Stimulated activated CD4-positive, alpha-beta T cell treated with anti-CD3 and anti-CD28 coated beads, Interleukin-1b, Interleukin-23, amount 100 ng/mL, for 1 hour (primary cell): ENCODE measurements around the gene MXD4.

ENCODE experiments used
- DNase-seq, 2 donors: peaks; one replicate each; pipeline ENCODE4 v3.0.0-alpha.2; 2020; ENCODE audit warnings: low read depth in 2 of 2

Gene MXD4

DNA sequence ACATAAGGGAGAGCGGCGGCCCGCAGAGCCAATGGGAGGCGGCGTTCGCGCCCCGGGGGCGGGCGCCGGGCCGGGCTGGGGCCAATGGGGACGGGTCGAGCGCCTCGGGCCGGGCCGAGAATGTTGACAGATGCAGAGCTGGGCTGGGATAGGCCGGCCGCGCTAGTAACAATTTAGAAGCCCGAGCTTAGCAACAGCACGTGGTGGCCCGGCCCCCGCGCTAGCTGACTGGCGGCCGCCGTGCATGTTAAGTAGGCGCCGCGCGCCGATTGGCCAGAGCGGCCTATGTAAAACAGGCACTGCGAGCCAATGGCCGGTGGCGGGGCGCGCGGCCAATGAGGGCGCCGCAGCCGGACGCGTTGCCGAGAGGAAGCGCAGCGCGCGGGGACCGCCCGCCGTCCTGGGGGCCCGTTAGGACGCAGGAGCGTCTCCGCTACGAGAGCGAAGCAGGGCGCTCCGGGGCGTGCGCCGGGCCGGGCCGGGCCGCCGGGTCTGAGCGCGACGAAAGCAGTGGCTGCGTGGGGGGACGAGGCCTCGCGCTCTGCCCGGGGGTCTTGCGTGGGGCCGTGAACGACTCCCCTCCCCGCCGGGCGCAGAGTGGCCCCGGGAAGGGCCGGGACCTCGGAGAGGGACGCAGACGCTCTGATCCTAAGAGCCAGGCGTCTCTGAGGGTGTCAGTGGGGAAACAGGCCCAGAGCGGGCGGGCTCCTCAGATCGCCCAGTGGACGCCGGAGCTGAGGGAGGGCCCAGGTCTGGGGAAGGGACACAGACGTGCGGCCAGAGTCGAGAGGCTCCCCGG is 435 bp upstream of the MXD4 start:
- peak; percentile 88 to 96 for DNase-seq

DNA sequence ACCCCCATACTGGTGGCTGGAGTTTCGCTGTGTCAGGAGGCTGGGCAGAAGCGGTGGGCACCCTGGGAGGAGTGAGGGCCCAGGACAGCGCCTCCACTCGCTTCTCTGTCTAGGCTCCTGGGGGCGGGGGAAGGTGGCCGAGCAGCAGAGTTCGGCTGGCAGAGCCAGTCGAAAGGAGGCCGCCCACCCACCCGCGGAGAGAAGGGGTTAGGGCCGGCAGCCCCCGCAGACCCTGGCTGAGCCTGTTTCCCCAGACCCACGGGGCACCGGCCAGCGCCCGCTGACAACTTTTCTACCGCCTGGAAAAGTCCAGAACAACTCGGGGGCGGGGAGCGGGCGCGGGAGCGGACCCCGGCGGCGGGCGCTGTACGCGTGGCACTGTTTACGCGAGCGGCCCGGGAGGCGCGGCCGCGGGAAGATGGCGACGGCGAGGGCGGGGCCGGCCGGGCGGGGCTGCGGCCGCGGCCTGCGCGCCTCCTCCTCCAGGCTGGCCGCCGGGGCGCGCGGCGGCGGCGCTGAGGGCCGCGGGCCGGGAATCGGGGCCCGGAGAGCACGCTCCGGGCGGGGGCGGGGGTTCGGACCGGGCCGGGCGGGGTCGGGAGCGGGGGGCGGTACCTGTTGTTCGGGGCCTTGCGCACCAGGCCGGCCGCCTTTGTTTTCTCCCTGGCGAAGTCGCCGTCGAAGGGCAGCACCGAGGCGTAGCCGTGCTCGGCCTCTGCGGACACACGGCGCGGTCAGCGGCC is 628 bp downstream of the MXD4 start:
- peak in 1 of 2 donors; percentile 30 for DNase-seq

DNA sequence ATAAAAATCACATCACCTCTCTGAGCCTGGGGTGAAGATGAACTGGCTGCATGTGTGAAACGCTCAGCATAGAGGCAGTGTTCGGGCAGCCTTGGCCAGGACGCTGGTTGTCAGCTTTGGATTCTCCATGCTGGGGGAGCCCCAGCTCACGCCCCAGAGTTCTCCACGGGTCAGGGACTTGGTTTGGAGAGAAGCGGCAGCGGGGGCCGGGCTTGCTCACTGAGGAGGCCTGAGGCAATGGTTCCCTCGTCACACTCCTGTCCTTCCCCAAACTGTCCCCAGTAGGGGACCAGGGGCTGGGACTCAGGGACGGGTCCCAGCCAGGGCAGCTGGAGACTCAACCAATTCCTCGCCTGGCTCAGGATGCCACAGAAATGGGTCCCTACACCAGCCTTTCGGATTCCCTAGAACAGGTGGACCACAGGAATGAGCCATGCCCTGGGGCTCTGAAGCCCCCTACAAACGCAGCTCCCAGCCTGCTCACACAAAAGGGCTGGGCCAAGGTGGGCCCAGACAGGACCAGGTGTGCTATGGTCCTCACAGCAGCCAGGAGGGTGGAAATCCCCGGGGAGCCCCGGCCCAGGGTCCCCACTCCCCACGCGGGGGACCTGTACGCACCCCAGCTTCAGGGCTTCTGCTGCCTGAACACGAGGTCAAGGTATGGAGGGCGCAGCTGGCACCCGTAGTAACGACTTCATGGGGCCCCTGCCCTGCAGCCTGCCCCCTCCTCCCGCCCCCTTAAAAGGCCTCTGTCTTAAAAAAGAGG is 1.4 kb downstream of the MXD4 start:
- no peak for DNase-seq

GRCh38 chr4:2259541-2260343 is 2.2 kb downstream of the MXD4 start:
- DNase-seq, result no peak

DNA sequence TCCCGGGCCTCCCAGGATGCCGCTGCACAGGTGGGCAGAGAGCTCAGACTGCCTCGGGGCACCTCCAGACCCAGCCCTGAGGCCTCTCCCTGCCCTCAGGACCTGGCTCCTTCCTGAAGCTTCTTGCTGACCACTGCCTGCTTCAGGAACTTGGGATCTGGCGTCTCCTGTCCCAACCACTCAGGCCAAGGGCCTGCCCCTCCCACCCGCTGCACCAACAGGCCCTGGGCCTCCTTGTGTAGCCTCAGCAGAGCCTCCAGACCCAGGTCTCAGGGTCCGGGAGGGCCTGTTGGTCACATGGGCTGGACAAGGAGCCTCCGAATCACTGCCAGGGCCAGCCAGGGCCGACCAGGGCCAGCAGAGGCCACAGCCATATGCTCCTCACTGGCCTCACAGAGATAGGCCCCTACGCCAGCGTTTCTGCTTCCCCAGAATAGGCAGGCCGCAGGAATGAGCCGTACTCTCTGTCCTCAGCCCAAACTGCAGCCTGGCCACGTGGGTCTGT is 2.8 kb downstream of the MXD4 start:
- no peak for DNase-seq

DNA sequence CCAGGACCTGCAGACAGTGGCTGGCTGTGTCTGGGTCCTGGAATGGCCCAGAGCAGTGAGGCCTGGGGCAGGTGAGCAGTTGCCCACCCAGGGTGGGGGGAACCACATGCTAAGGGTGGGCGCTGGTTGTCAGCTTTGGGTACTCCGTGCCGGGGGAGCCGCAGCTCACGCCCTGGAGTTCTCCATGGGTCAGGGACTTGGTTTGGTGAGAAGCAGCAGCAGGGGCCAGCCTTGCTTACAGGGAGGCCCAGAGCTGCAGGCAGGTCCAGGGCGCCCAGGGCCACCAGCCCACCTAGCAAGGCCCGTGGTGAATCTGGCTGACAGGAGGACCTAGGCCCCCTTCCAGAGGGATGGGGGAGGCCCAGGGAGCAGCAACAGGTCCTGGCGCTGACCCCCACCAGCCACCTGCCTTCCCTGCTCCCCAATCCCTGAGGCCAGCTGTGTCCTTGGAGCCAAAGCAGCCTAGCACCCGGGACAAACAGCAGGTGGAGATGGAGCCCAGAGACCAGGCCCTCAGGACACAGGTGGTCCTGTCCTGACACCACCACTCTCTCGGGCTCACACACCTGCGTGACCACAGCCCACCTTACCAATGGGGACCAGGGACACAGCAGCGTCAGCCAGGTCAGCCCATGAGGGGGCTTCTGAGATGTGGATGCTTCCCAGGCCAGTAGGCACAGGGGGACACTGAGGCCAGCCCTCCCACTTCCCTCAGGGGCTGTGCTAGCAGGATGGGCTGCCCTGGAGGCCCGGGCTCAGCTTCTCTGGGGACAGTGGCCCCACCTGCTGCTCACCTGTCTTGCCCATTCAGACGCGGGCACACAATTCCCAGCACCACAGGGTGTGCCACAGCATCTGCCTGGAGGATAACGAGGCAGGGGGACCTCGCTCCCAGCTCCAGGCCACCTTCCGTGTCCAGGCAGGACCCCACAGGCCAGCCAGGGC is 3.5 kb downstream of the MXD4 start:
- DNase-seq, result no peak

DNA sequence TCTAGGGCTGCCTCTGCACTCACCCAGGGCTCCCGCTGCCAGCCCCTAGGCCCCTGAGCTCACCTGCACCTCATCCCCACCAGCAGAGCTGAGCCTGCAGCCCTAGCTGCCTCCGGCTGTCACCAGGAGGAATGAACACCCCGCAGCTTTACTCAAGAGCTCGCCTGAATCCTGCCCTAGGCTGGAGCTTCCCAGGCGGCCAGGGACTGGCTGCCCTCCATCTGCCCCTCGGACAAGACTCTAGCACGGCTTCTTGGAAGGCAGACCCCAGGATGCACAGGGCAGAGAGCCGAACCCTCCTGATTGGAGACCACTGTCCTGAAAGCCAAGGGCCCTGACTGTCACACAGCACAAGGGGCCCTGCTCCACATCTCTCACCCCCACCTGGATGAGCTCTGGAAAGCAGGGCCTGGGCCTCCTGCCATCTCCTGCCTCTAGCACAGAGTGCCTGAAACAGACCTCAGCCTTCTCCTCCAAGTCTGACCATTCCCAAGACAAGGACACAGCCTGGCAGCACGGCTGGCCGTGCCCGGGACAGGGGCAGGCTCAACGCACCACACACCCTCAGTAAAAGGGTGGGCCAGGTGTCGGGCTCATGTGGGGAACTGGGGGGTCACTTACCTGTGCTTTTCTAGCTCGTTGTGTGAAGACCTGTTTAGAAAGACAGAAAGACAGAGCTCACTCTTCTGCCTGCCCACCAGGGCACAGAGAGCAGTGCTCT is 4.4 kb downstream of the MXD4 start:
- DNase-seq, result no peak

DNA sequence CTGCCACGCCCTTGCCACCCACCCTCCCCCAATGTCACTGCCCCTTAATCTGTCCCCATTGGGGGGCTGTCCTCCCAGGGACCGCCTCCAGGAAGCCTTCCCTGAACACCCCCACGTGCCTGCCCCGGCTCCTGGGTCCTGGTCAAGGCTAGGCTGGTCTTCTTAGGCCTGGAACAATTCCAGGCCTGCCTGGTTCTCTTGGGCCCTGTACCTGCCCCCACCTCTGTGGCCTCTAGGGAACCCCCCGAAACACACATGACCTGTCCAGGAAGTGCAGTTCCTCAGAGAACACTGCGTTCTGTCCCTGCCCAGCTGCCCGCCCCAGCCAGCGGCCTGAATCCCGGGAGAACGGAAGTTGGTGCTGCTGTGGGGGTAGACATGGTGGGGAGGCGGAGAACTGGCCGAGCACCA is 5.1 kb downstream of the MXD4 start:
- no peak for DNase-seq

DNA sequence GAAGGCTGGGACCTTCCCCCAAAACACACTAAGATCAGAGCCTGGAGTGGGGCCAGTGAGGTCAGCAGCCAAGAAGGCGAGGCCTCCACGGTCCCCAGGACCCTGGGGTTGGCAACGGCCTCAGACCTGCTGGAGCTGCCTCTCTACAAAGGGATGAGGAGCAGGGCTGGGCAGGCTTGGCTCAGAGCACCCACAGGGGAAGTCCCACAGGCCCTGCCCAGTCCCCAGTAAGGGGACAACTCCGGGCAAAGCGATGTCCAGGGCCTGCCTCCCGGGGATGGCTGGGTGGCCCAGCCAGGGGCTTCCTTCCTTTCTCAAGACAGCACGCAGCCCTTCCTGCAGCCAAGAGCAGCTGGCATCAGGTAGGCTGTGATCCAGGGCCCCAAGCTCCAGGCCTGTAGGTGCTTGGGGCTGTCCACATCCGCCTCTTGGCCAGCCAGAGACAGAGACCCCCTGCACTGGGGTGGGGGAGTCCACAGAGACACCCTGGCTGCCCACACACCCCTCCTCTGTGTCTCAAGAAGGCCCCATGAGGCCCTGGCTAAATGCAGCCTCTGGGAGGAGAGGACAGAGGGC is 5.7 kb downstream of the MXD4 start:
- DNase-seq, result no peak

DNA sequence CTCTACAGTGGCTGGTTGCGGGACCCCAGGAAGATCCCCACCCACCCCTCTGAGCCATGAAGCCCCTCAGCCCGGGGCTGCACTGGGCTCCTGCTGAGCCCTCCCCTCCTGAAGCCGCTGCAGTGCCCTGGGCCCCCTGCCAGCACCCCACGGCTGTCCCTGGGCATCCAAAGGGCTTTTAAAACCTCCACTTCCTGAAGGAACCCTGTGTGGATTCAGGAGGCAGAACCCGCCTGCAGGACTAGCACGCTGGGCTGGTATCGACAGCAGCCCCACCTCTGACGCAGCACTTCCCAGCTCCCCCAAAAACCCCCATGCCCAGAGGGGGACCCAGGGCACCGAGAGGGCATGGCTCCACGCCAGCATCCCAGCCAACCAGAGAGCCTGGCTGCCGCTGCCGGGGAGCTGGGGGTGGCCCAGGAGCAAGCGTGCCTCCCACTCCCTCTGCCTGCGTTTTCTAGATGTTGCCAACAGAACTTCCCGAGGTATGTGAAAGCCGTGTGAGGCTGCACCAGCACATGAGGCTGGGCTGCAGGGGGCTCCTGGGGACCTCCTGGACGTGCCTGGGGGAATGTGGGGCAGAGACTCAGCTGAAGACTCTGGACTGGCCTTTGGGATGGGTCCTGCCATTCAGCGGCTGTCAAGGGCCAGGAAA is 6.3 kb downstream of the MXD4 start:
- DNase-seq, result no peak

DNA sequence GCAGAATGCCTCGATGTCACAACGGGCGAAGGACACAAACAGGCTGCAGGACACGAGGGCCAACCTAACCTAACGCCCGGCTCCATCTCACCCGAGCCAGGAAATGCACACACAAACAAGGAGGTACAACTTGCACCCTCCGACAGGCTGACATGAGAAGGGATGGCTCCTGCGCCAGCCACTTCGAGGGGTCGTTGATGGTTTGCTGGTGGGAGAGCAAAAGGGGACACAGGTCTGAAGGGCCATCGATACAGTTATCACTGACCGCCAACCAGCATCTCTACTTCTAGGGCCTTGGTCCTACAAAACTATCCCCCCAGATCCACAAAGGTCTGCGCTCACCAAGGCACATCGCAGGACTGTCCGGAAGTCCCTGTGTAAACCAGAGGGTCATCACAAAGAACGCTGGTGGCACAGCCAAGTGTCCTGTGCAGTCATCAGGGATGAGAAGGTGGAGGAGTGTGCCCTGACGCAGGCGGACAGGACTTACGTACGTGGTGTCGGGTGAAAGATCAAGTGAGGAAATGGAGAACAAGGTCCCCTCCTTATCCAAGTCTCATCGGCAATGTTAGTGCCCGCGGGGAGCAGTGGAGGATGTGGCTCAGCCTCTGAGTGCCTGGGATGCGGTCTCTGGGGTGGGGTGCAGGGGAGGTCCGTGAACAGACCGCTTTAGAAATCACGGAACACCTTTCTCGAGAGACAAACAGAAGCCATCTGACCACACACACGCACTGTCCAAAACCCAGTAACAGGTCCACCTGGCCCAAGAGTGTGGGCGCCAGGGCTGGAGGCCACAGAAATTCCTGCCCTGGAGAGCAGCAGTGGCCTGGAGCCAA is 7.0 kb downstream of the MXD4 start:
- no peak for DNase-seq

DNA sequence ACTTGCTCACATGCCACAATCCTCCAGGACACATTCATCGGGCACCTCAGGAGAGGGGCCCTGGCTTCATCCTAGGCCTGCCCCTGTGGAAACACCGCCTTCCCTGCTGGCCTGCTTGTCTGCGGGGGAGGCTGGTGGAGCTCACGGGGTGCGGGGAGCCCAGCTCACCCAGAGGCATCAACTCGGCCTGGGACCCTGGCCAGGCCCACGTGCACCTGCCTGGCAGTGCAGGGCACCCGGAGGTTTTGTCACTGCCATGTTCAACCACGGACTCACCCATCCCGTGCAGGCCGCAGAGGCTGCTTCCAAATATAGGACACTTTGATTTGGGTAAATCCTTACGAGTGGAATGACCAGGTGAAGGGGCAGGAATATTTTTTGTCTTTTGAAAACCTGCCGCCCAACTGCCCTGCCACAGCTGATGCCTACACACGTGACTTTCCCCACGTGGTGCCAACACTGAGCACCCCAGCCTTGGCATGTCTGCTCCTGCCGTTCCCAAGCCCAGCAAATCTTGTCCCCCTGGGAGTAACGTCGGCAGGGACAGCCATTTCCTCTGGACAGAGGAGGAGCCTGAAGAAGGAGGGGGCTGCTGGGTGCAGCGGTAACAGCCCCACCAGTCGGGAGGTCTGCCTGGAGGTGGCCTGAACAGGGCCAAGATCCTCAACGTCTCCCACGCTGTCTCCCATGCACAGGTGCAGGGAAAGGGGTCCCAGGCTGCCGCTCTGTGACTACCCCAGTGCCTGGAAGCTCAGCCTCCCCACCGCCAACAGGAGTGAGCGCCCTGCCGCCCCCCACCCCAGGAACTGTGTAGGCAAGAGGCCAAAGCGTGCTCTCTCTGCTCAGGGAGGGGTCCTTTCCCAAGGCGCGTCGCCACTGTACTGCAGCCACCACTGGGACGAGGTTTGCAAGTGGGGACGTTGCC is 8.5 kb downstream of the MXD4 start:
- no peak for DNase-seq

DNA sequence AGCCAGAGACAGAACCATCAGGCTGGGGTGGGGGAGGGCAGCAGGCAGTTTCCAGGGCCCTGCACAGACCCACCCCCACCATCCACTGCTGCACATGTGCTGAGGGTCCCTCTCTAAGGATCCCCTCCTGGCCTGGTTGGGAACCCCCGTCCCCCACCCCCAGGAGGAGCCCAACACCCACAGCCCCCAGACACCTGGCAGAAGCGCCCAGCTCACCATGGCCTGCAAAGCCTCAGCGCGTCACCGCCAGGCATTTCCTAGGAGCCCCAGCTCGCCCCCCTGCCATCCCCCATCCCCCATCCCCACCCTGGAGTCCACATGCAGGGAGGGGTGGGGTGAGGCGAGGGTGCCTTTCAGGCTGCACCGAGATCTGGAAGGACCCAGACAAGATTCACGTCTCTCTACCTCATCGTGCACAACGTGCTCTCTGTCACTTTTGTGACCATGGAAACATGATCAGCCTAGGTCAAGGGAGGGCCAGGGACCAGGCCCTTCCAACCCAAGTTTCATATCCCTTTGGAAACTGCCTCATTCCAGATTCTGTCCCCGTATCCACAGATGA is 9.3 kb downstream of the MXD4 start:
- no peak for DNase-seq

DNA sequence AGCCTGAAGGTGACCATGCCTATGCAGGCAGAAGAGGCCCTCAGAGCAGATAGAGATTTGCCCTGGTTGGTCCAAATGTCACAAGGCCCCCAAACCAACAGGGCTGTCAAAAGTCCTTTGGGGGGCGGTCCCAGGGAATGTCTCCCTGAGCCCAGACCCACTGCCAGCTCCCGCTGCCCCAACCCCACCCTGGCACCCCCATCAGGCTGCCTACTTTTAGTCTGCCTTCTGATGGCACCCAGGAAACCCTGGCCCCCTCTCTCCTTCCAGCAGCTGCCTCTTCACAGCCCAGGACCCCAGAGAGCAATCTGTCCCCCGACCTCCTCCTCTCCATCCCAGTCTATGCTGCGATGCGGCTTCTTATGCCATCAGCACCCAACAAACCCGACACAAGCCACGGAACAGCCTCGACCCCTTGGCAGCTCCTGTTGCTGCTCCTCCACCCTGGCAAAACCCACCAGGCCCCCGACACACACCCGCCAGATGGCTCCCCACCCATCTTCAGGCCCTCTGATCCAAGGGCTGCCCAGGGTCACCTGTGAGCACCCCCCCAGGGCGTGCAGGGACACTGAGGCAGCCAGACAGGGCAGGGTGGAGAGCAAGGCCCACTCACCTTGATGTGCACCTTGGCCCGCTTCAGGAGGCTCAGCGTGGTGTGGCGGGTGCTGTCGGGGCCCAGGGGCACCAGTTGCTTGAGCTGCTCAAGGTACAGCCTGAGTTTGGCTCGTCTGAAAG is 9.9 kb downstream of the MXD4 start:
- DNase-seq, result no peak

DNA sequence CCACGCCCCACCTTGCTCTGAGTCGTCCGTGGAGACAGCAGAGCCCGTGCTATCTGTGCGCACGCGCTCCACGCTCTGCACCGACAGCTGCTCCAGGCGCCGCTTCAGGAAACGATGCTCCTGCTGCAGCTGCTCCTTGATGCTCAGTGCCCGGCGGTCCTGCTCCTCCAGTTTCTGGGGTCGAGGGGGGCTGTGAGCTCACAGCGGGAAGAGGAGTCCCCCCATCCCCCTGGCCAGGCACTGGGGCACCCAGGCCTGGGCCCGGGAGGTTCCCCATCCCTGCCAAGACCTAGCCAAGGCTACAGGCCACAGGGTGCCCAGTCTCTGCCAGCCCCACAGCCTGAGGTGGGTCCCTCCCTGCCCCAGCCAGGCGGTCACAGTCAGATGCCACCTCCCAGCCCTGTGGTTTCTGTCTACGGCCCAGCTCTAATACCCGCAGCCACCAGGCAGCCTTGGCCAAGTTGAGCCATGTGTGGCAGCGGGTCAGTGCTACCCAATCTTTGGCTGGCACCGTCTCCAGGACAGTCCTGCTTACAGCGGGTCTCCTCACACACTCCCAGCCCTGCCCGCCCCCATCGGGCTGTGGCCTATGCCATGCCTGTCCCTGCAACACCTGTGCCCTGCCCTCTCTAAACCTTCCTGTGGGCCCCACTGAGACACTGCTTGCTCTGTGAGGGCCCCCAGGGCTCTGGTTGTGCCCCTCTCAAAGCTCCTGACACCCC is 10.7 kb downstream of the MXD4 start:
- no peak for DNase-seq
